ENCODE data around the gene ECEL1. TPM values are rescaled to one million over a fixed set of nuclear protein-coding genes. Genes with fewer than 3 reads are reported as not detected.

Gene ECEL1
- total and polyA plus RNA-seq, 9 of the 15 experiments (the other 6 are each of a cell fraction or from before 2014, with no cell fraction given): 0.09 TPM; not detected in 8

GRCh38 chr2:232459419-232460035 is 28.1 kb downstream of the ECEL1 start:
- DNase-seq (ENCODE audit: extremely low read depth in 1 of 4, low spot score in 3 of 4) (no peak), FAIRE-seq (no peak), ATAC-seq (no peak)
- BruUV-seq (replicated peaks): no TSS peak
- ChIA-PET POLR2A (no interaction called here), CTCF (ENCODE audit: low intra/inter-chr PET ratio) (no interaction called here)
- Histone ChIP-seq H3K9ac (ENCODE audit: insufficient read depth in 1 of 2, low read depth in 2 of 2, low read length in 2 of 2) (no peak overlapping the region), H3K9me3 (replicated peaks; ENCODE audit: control insufficient read depth, insufficient read depth, low read depth, low read length) (no peaks in the 10 kb centered on the region), H3K4me1 (replicated peaks in 1 of 2; ENCODE audit: control insufficient read depth in 2 of 2, insufficient read depth in 2 of 2, low read length in 2 of 2) (peaks cover 0 to 4% of the 10 kb centered on the region in 2 experiments; a peak in 2 of 5 replicates), H3K27ac (ENCODE audit: extremely low read depth, low read depth, low read length) (no peak overlapping the region), H3K36me3 (ENCODE audit: control insufficient read depth, insufficient read depth, low read length) (no peaks in the 10 kb centered on the region), H3K27me3 (ENCODE audit: control insufficient read depth in 2 of 2, insufficient read depth in 2 of 2, low read length in 2 of 2) (peaks cover 0 to 57% of the 10 kb centered on the region in 2 experiments; a peak in 3 of 5 replicates), H3K4me2 (ENCODE audit: insufficient read depth, low read length) (no peak overlapping the region), H2AFZ (ENCODE audit: low read depth, low read length) (no peak overlapping the region), H4K20me1 (replicated peaks; ENCODE audit: control insufficient read depth, insufficient read depth, low read length) (no peaks in the 10 kb centered on the region), H3K9me1 (ENCODE audit: control insufficient read depth, insufficient read depth, low read length) (no peaks in the 10 kb centered on the region), H3K79me2 (ENCODE audit: control insufficient read depth, insufficient read depth, low read length) (no peaks in the 10 kb centered on the region), H3K4me3 (no peak overlapping the region)
- TF ChIP-seq ARID4B (CRISPR knock-in tag; IDR thresholded peaks at IDR 0.05) (no peak), POLR2AphosphoS2 (IDR thresholded peaks at IDR 0.05; ENCODE audit: low read length) (no peak), ZBTB49 (CRISPR knock-in tag; IDR thresholded peaks at IDR 0.05; ENCODE audit: borderline replicate concordance) (no peak)
- 2% methylated on average over 9 of the region's 11 CpGs for WGBS (ENCODE audit: insufficient coverage, low coverage, missing lambda C conversion rate)
- intact Hi-C loops (cut with micrococcal nuclease): no loop called here
- in situ Hi-C loops (cut with MboI): no loop called here
